Body of pancreas (tissue), 4 donors: ENCODE data around the gene THAP2. TPM values are rescaled to one million over a fixed set of nuclear protein-coding genes. Genes with fewer than 3 reads are reported as not detected.
A peak's percentile ranks its signal among the peaks of the same experiment; 100 is the strongest.

Experiments
- ATAC-seq: fragments of 150-250 bp; one replicate; pipeline ENCODE4 v1.9.1; 2016
- DNase-seq, 4 donors: peaks; one replicate each; pipeline ENCODE4 v3.0.0-alpha.2; 2019
- H3K27ac ChIP-seq, 4 donors: fragments of 200-600 bp; sonication (generic); 1 replicate in 3 of 4; 2 replicates in 1 of 4; pipeline versions ENCODE4 v1.5.1 to v1.6.1; 2016 to 2019; ENCODE audit warnings: mild to moderate bottlenecking in 1 of 4, mixed read lengths in 1 of 4, moderate library complexity in 1 of 4
- H3K27me3 ChIP-seq, 2 donors: fragments of 200-600 bp; sonication (generic); one replicate each; pipeline ENCODE4 v1.6.0; 2016; ENCODE audit warnings: mild to moderate bottlenecking in 1 of 2
- H3K36me3 ChIP-seq, 2 donors: fragments of 200-600 bp; sonication (generic); replicated peaks in 1 of 2; 2 replicates each; pipeline ENCODE4 v1.5.1; 2016; ENCODE audit warnings: low read depth in 2 of 2; ENCODE audit not compliant: insufficient read depth in 1 of 2
- H3K4me1 ChIP-seq: fragments of 200-600 bp; sonication (generic); one replicate; pipeline ENCODE4 v1.6.0; 2016
- H3K4me3 ChIP-seq, 2 donors: fragments of 200-600 bp; sonication (generic); 1 replicate in 1 of 2; 2 replicates in 1 of 2; pipeline ENCODE4 v1.5.1; 2016 to 2019
- H3K9me3 ChIP-seq, 3 donors: fragments of 200-600 bp; sonication (generic); 1 replicate in 2 of 3; 2 replicates in 1 of 3; pipeline ENCODE4 v1.5.1; 2016
- CTCF ChIP-seq, 7 experiments: fragments of 450-650 bp in 4 of 7; fragments of 200-600 bp in 3 of 7; sonication (generic) in 3 of 7; IDR thresholded peaks; one replicate each; pipeline ENCODE4 v1.5.1; 2016 to 2019; ENCODE audit warnings: antibody characterized with exemption in 7 of 7
- POLR2A ChIP-seq, 3 donors: fragments of 450-650 bp; IDR thresholded peaks; one replicate each; pipeline ENCODE4 v1.6.1; 2016; ENCODE audit warnings: antibody characterized with exemption in 3 of 3, mild to moderate bottlenecking in 2 of 3
- WGBS, 2 donors: methylation state at CpG; one replicate each; pipeline ENCODE4 v1.1.5; 2017; 5-methylcytosine and 5-hydroxymethylcytosine counted together
- intact Hi-C: fragments of 100-400 bp; cut with DNase I; formaldehyde crosslinking; loops from one replicate; pipeline ENCODE4 v1.15.1; 2023
- total RNA-seq, 2 donors: library from RNA; depleted of rRNA; stranded (reverse); fragments of >200 nt; gene quantifications; one replicate each; pipeline ENCODE4 v1.1.0, GENCODE V29; 2016

THAP2 gene
- total RNA-seq, 2 donors from 2014 or later: 0.99 to 15.0 TPM

- ATAC-seq (no peak), DNase-seq (no peak)
- intact Hi-C loops: no loop called here
- Histone ChIP-seq H3K9me3 (no peaks in the 10 kb centered on the region), H3K27me3 (no peaks in the 10 kb centered on the region), H3K36me3 (no peaks in the 10 kb centered on the region), H3K27ac (no peak overlapping the region), H3K4me3 (no peak overlapping the region), H3K4me1 (no peaks in the 10 kb centered on the region)
- no peak for TF ChIP-seq CTCF (IDR thresholded peaks at IDR 0.05)
- TF ChIP-seq POLR2A (IDR thresholded peaks at IDR 0.05): no peak
Measured at GRCh38 chr12:71718611-71719010, 54.5 kb downstream of the THAP2 start.

GRCh38 chr12:71719647-71720370 is 55.7 kb downstream of the THAP2 start:
- Histone ChIP-seq H3K4me3 (no peak overlapping the region), H3K27ac (no peak overlapping the region), H3K9me3 (no peaks in the 10 kb centered on the region), H3K4me1 (no peaks in the 10 kb centered on the region), H3K36me3 (no peaks in the 10 kb centered on the region), H3K27me3 (no peaks in the 10 kb centered on the region)
- WGBS, 2 donors: 53 to 65% methylated on average over 5 of the region's 5 CpGs
- peak in 1 of 4 donors; percentile 33 for DNase-seq
- no peak for TF ChIP-seq POLR2A (IDR thresholded peaks at IDR 0.05)
- no peak for TF ChIP-seq CTCF (IDR thresholded peaks at IDR 0.05)
- peak; percentile 73 for ATAC-seq
- intact Hi-C loops: no loop called here

GRCh38 chr12:71721783-71722505 is 57.8 kb downstream of the THAP2 start:
- TF ChIP-seq CTCF (IDR thresholded peaks at IDR 0.05) (no peak), POLR2A (IDR thresholded peaks at IDR 0.05) (no peak)
- intact Hi-C loops: no loop called here
- Histone ChIP-seq H3K4me1 (no peaks in the 10 kb centered on the region), H3K9me3 (no peaks in the 10 kb centered on the region), H3K27ac (peak overlapping the region in 1 of 4 donors; percentile 7), H3K36me3 (no peaks in the 10 kb centered on the region), H3K4me3 (no peak overlapping the region), H3K27me3 (no peaks in the 10 kb centered on the region)
- DNase-seq (peak; percentile 22 to 61 (median 38)), ATAC-seq (peak; percentile 83)
- WGBS, 2 donors: 52 to 86% methylated on average over 4 of the region's 4 CpGs

GRCh38 chr12:71725011-71725410 is 60.9 kb downstream of the THAP2 start:
- intact Hi-C loops: no loop called here
- 83 to 86% methylated on average over 3 of the region's 3 CpGs for WGBS, 2 donors
- ATAC-seq (no peak), DNase-seq (no peak)
- Histone ChIP-seq H3K4me1 (no peaks in the 10 kb centered on the region), H3K36me3 (no peaks in the 10 kb centered on the region), H3K27me3 (no peaks in the 10 kb centered on the region), H3K27ac (no peak overlapping the region), H3K4me3 (no peak overlapping the region), H3K9me3 (no peaks in the 10 kb centered on the region)
- no peak for TF ChIP-seq POLR2A (IDR thresholded peaks at IDR 0.05)
- TF ChIP-seq CTCF (IDR thresholded peaks at IDR 0.05): no peak
